H54 (cell line): ENCODE results near the gene TUNAR.

Source experiments
- DNase-seq: peaks from one replicate; pipeline ENCODE4 v3.0.0; 2011; ENCODE audit warnings: low spot score, mixed read lengths; ENCODE audit not compliant: insufficient read length
- FAIRE-seq: peaks from 3 replicates; lab custom pipeline; 2011; peaks lifted over from hg19 to GRCh38; lab: Jason Lieb, UNC
- POLR2A ChIP-seq: IDR thresholded peaks from 2 replicates; pipeline ENCODE4 v1.6.1; 2011; ENCODE audit warnings: low read depth, mild to moderate bottlenecking, low read length

Gene TUNAR

GRCh38 chr14:95911456-95911855, 34.8 kb downstream of the TUNAR start:
- no peak for FAIRE-seq
- no peak for DNase-seq
- TF ChIP-seq POLR2A: no peak

- FAIRE-seq (no peak), DNase-seq (no peak)
- no peak for TF ChIP-seq POLR2A
Measured at GRCh38 chr14:95915330-95915729, 38.7 kb downstream of the TUNAR start.

GRCh38 chr14:95918466-95918865, 41.8 kb downstream of the TUNAR start:
- FAIRE-seq: no peak
- DNase-seq: no peak
- no peak for TF ChIP-seq POLR2A

- FAIRE-seq (no peak), DNase-seq (no peak)
- TF ChIP-seq POLR2A: no peak
Measured at GRCh38 chr14:95920769-95921438, 44.3 kb downstream of the TUNAR start.

GRCh38 chr14:95922080-95922479, 45.4 kb downstream of the TUNAR start:
- FAIRE-seq (no peak), DNase-seq (no peak)
- TF ChIP-seq POLR2A: no peak

- no peak for TF ChIP-seq POLR2A
- FAIRE-seq (no peak), DNase-seq (no peak)
Measured at GRCh38 chr14:95928751-95929150, 52.1 kb downstream of the TUNAR start.

GRCh38 chr14:95931384-95931783, 54.8 kb downstream of the TUNAR start:
- DNase-seq: no peak
- FAIRE-seq: no peak
- TF ChIP-seq POLR2A: no peak

GRCh38 chr14:95935228-95935822, 58.7 kb downstream of the TUNAR start:
- no peak for TF ChIP-seq POLR2A
- no peak for DNase-seq
- no peak for FAIRE-seq

- DNase-seq (no peak), FAIRE-seq (no peak)
- TF ChIP-seq POLR2A: no peak
Measured at GRCh38 chr14:95936041-95936440, 59.4 kb downstream of the TUNAR start.

- FAIRE-seq (no peak), DNase-seq (no peak)
- no peak for TF ChIP-seq POLR2A
Measured at GRCh38 chr14:95939335-95939734, 62.7 kb downstream of the TUNAR start.

GRCh38 chr14:95941897-95942296, 65.3 kb downstream of the TUNAR start:
- FAIRE-seq: no peak
- no peak for TF ChIP-seq POLR2A
- DNase-seq: no peak

GRCh38 chr14:95943699-95944098, 67.1 kb downstream of the TUNAR start:
- DNase-seq (no peak), FAIRE-seq (no peak)
- TF ChIP-seq POLR2A: no peak

GRCh38 chr14:95944462-95944861, 67.8 kb downstream of the TUNAR start:
- DNase-seq (no peak), FAIRE-seq (no peak)
- TF ChIP-seq POLR2A: no peak

- DNase-seq: no peak
- no peak for TF ChIP-seq POLR2A
- no peak for FAIRE-seq
Measured at GRCh38 chr14:95946867-95947266, 70.2 kb downstream of the TUNAR start.

GRCh38 chr14:95948558-95948981, 71.9 kb downstream of the TUNAR start:
- DNase-seq (no peak), FAIRE-seq (no peak)
- no peak for TF ChIP-seq POLR2A

GRCh38 chr14:95951359-95951758, 74.7 kb downstream of the TUNAR start:
- no peak for FAIRE-seq
- DNase-seq: no peak
- TF ChIP-seq POLR2A: no peak
